ENCODE data around the gene SYN1. TPM values are rescaled to one million over a fixed set of nuclear protein-coding genes. Genes with fewer than 3 reads are reported as not detected.

The SYN1 gene
- polyA plus RNA-seq, 3 donors: 0.11 to 4.0 (median 0.29) TPM

- no peaks in the 10 kb centered on the region for H3K9me3 ChIP-seq (replicated peaks in 1 of 2; ENCODE audit: control insufficient read depth in 1 of 2, insufficient read depth in 1 of 2, low read length in 2 of 2)
- peaks cover 15% of the 10 kb centered on the region for H3K4me1 Mint-ChIP-seq
- peaks cover 3% of the 10 kb centered on the region for H4K20me1 ChIP-seq (ENCODE audit: insufficient read depth, low read length)
- peak overlapping the region; percentile 71 for H3K4me2 ChIP-seq (replicated peaks; ENCODE audit: extremely low read depth, low read length, poor library complexity, severe bottlenecking)
- peaks cover 0 to 10% (median 6%) of the 10 kb centered on the region in 7 donors for H3K9me3 Mint-ChIP-seq
- intact Hi-C loops (cut with micrococcal nuclease): loop anchor here in 1 of 2 donors (10.0 kb wide), 1 partner anchor 177 kb away; the partner anchor contains the start of gene ZNF81
- 0% methylated on average over 5 of the region's 13 CpGs for WGBS (ENCODE audit: insufficient coverage)
- no peak overlapping the region for H2AFZ ChIP-seq (ENCODE audit: insufficient read depth, low read depth, low read length, poor library complexity, severe bottlenecking)
- peak overlapping the region; percentile 93 to 96 for H3K27ac ChIP-seq (ENCODE audit: low read depth in 1 of 2, low read length in 2 of 2)
- H3K36me3 Mint-ChIP-seq: peaks cover 24 to 31% of the 10 kb centered on the region in 2 donors
- H3K79me2 ChIP-seq (ENCODE audit: insufficient read depth, low read length): peaks cover 14% of the 10 kb centered on the region
- no peak for TF ChIP-seq CTCF (IDR thresholded peaks at IDR 0.05)
- H3K27me3 Mint-ChIP-seq (ENCODE audit: low read depth in 3 of 3): peaks cover 0 to 5% (median 0%) of the 10 kb centered on the region in 3 donors
- peaks cover 9 to 12% of the 10 kb centered on the region in 2 donors for H3K4me1 ChIP-seq (ENCODE audit: control insufficient read depth in 1 of 2, insufficient read depth in 2 of 2, low read length in 2 of 2)
- H3K36me3 ChIP-seq (replicated peaks in 1 of 2; ENCODE audit: control insufficient read depth in 1 of 2, insufficient read depth in 2 of 2, low read length in 2 of 2): peaks cover 28 to 43% of the 10 kb centered on the region in 2 donors
- H3K4me3 Mint-ChIP-seq: peak overlapping the region; percentile 85 to 93
- H3K27me3 ChIP-seq (ENCODE audit: control insufficient read depth in 2 of 2, insufficient read depth in 2 of 2, low read length in 2 of 2): no peaks in the 10 kb centered on the region
- H3K4me3 ChIP-seq (replicated peaks in 1 of 3; ENCODE audit: low read depth in 2 of 3, low read length in 3 of 3): peak overlapping the region; percentile 30 to 72 (median 62)
- DNase-seq: no peak
- H3K27ac Mint-ChIP-seq: peak overlapping the region; percentile 97 to 99 (median 99)
- H3K9ac ChIP-seq (ENCODE audit: insufficient read depth, low read length, poor library complexity, severe bottlenecking): peak overlapping the region; percentile 90
These were observed 38.6 kb upstream of the SYN1 start for GRCh38 chrX:47658301-47658683.

- Histone ChIP-seq H4K20me1 (ENCODE audit: insufficient read depth, low read length) (no peaks in the 10 kb centered on the region), H3K4me2 (replicated peaks; ENCODE audit: extremely low read depth, low read length, poor library complexity, severe bottlenecking) (peak overlapping the region; percentile 71), H3K4me1 (ENCODE audit: control insufficient read depth in 1 of 2, insufficient read depth in 2 of 2, low read length in 2 of 2) (peaks cover 23 to 27% of the 10 kb centered on the region in 2 donors), H3K27me3 (ENCODE audit: control insufficient read depth in 2 of 2, insufficient read depth in 2 of 2, low read length in 2 of 2) (no peaks in the 10 kb centered on the region), H3K36me3 (replicated peaks in 1 of 2; ENCODE audit: control insufficient read depth in 1 of 2, insufficient read depth in 2 of 2, low read length in 2 of 2) (peaks cover 20 to 46% of the 10 kb centered on the region in 2 donors), H3K79me2 (ENCODE audit: insufficient read depth, low read length) (peaks cover 13% of the 10 kb centered on the region), H3K27ac (ENCODE audit: low read depth in 1 of 2, low read length in 2 of 2) (peak overlapping the region; percentile 60 to 76), H3K9me3 (replicated peaks in 1 of 2; ENCODE audit: control insufficient read depth in 1 of 2, insufficient read depth in 1 of 2, low read length in 2 of 2) (no peaks in the 10 kb centered on the region), H2AFZ (ENCODE audit: insufficient read depth, low read depth, low read length, poor library complexity, severe bottlenecking) (peak overlapping the region; percentile 54), H3K4me3 (replicated peaks in 1 of 3; ENCODE audit: low read depth in 2 of 3, low read length in 3 of 3) (peak overlapping the region; percentile 40 to 80 (median 65)), H3K9ac (ENCODE audit: insufficient read depth, low read length, poor library complexity, severe bottlenecking) (peak overlapping the region; percentile 38)
- TF ChIP-seq CTCF (IDR thresholded peaks at IDR 0.05): no peak
- no peak for DNase-seq
- H3K36me3 Mint-ChIP-seq: peaks cover 19 to 38% of the 10 kb centered on the region in 2 donors
- intact Hi-C loops (cut with micrococcal nuclease): loop anchor here (5.0 to 10.0 kb wide), 2 partner anchors 89 to 184 kb away; partner anchors contain the start of genes ARAF (in 1 of the 2) and ZNF81 (in 1 of the 2)
- peaks cover 0 to 6% (median 5%) of the 10 kb centered on the region in 7 donors for H3K9me3 Mint-ChIP-seq
- 8% methylated on average over 16 of the region's 19 CpGs for WGBS (ENCODE audit: insufficient coverage)
- H3K27me3 Mint-ChIP-seq (ENCODE audit: low read depth in 3 of 3): peaks cover 0 to 3% (median 2%) of the 10 kb centered on the region in 3 donors
- peak overlapping the region; percentile 88 to 95 (median 94) for H3K27ac Mint-ChIP-seq
- peaks cover 25% of the 10 kb centered on the region for H3K4me1 Mint-ChIP-seq
- peak overlapping the region; percentile 83 to 92 for H3K4me3 Mint-ChIP-seq
These were observed 31.6 kb upstream of the SYN1 start for GRCh38 chrX:47651043-47651905.

All from CD14-positive monocyte (primary cell).